GM12891 (cell line): ENCODE results near the gene ESRRG.
"Not testable (repeated sequence)": the region's sequence is repeated elsewhere in the genome, so short reads cannot be mapped to it uniquely, and the experiment has no call there.

Experiments used
- DNase-seq: peaks from one replicate; pipeline ENCODE4 v3.0.0; 2011; ENCODE audit warnings: low spot score; ENCODE audit not compliant: insufficient read length
- FAIRE-seq: peaks from 2 replicates; lab custom pipeline; 2011; peaks lifted over from hg19 to GRCh38; lab: Jason Lieb, UNC
- PAX5 ChIP-seq: IDR thresholded peaks from 2 replicates; pipeline ENCODE4 v1.6.1; 2011; ENCODE audit warnings: low read length, moderate library complexity, mild to moderate bottlenecking; ENCODE audit not compliant: insufficient read depth, severe bottlenecking
- POLR2A ChIP-seq: IDR thresholded peaks from 2 replicates; pipeline ENCODE4 v1.6.1; 2011; ENCODE audit warnings: low read depth, low read length, control low read depth
- POLR2AphosphoS5 ChIP-seq: IDR thresholded peaks from 2 replicates; pipeline ENCODE4 v1.6.1; 2011; ENCODE audit warnings: low read depth, low read length, control low read depth
- POU2F2 ChIP-seq: IDR thresholded peaks from 2 replicates; pipeline ENCODE4 v1.6.1; 2011; ENCODE audit warnings: low read depth, mild to moderate bottlenecking, control low read depth, low read length, moderate library complexity
- SPI1 ChIP-seq: IDR thresholded peaks from 2 replicates; pipeline ENCODE4 v1.6.1; 2011; ENCODE audit warnings: low read depth, low read length, control low read depth
- TAF1 ChIP-seq: IDR thresholded peaks from 2 replicates; pipeline ENCODE4 v1.6.1; 2011; ENCODE audit warnings: low read depth, low read length, control low read depth

Gene ESRRG

DNA sequence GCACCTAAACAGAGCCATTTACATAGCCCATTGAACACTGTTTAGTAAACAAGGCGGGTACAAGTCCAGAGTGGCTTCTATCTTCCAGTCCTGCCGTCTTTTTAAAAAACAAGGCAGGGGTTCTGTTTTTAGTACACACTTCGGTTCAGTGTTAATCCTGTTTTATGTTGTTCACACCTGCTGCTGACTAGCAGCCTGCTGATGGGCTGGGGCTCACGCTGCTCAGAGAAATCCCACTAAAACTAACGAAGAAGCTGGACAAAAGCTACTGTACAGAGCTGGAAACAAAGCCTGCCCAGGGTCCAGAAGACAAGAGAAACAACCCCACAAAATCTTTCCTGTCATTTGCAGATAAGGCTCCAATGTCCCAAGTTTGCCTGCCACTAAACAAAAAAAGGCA is 13.2 kb downstream of the ESRRG start:
- DNase-seq (no peak), FAIRE-seq (no peak)
- TF ChIP-seq PAX5 (no peak), SPI1 (no peak)

DNA sequence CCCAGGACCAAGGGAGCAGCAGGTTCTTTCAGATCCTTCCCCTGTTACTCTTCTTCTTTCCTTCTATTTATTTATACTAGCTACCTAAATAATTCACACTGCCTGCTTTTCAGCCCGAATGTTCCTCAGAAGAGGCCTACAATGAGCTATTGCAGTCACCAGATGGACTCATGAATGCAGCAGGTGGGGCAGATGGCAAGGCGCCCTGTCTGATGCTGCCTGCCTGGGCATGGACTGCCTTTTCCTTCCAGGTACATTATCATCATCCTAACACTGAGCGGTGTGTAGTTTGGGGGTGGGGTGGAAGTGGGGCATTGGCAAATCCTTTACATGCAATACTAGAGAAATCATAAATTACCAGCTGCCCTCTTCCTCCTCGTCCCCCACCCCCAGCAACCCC is 17.6 kb downstream of the ESRRG start:
- FAIRE-seq (no peak), DNase-seq (no peak)
- no peak for TF ChIP-seq POLR2AphosphoS5
- no peak for TF ChIP-seq TAF1
- TF ChIP-seq SPI1: no peak
- no peak for TF ChIP-seq PAX5
- TF ChIP-seq POLR2A: no peak
- TF ChIP-seq POU2F2: no peak

DNA sequence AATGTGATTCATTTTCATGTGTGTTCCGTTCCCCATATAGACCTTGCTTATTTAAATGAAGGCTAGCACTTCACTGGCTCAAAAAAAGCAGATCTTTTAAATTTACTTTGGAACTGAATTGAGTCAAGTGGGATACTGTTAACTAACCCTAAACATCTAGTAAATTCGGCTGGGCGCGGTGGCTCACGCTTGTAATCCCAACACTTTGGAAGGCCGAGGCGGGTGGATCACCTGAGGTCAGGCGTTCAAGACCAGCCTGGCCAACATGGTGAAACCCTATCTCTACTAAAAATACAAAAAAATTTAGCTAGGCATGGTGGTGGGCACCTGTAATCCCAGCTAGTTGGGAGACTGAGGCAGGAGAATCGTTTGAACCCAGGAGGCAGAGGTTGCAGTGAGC is 19.2 kb downstream of the ESRRG start:
- FAIRE-seq, DNase-seq: not testable (repeated sequence)

DNA sequence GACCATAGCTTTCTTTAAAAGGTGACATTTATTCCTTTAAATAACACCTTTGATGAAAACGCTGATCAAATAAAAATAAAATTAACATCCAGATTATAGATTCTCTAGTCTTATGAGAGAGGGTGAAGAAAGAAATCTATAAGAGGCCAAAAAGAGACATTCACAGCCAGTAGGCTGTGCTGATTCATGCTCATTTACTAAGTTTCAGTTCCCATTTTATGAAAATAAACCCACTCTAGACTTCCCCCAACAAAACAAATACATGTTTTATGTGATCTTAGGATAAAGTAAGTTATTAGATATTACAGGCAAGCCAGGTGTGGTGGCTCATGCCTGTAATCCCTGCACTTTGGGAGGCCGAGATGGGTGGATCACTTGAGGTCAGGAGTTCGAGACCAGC is 21.1 kb downstream of the ESRRG start:
- FAIRE-seq (no peak), DNase-seq (no peak)
- TF ChIP-seq POLR2A (no peak), SPI1 (peak; percentile 94)

DNA sequence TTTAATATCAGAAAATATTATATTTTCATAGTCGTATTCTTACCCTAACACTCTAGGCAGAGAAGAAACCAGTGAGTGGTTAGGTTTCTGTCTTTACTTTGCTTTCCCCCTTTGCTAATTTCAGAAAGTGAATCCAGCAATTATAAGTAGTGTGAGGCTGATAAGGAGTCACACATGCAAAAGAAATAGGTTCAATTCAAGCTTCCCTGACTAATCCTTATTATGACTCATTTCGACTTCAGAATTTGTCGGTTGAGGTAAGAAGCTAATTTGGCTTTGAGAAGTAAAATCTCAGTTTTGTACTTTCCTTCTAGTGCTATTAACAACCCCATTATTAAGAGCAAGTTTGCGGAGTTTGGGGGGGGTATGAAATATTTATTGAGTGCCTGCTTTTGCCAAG is 22.4 kb downstream of the ESRRG start:
- FAIRE-seq: no peak
- no peak for DNase-seq
- TF ChIP-seq POLR2AphosphoS5 (no peak), PAX5 (no peak), TAF1 (no peak), SPI1 (no peak), POU2F2 (no peak), POLR2A (no peak)

DNA sequence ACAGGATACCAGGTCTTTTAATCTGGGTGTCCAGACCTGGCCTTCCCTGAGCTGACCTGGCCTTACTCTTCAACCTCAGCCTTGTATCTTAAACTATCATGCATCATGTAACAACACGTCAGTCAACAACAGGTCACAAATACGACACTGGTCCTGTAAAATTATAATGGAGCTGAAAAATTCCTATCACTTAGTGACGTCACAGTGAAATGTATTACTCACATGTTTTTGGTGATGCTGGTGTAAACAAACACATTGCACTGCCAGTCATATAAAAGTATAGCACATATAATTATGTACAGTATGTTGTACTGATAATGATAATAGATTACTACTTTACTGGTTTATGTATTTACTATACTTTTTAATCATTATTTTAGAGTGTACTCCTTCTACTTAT is 31.5 kb downstream of the ESRRG start:
- TF ChIP-seq TAF1: no peak
- no peak for TF ChIP-seq SPI1
- no peak for TF ChIP-seq POLR2A
- no peak for TF ChIP-seq POLR2AphosphoS5
- TF ChIP-seq PAX5: no peak
- no peak for TF ChIP-seq POU2F2
- no peak for FAIRE-seq
- DNase-seq: no peak

DNA sequence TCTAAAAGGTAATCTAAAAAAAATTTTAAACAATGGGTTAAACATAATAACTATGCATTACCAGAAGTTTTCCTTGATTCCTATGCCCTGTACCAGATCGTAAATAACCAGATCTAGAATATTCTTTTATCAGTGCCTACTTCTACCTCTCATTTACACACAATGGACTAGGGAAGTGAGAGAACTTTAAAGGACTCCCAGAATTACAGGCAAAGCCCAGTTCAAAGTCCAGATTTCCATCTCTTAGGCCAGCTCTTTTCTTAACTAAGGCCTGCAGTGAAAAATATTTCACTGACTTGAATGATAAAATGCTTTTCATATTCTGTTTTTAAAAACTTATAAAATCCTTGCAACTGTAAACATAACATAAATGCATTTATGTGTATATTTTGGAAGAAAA is 32.6 kb downstream of the ESRRG start:
- no peak for FAIRE-seq
- TF ChIP-seq POU2F2 (no peak), SPI1 (no peak), POLR2AphosphoS5 (no peak), TAF1 (no peak), PAX5 (no peak), POLR2A (no peak)
- DNase-seq: no peak

DNA sequence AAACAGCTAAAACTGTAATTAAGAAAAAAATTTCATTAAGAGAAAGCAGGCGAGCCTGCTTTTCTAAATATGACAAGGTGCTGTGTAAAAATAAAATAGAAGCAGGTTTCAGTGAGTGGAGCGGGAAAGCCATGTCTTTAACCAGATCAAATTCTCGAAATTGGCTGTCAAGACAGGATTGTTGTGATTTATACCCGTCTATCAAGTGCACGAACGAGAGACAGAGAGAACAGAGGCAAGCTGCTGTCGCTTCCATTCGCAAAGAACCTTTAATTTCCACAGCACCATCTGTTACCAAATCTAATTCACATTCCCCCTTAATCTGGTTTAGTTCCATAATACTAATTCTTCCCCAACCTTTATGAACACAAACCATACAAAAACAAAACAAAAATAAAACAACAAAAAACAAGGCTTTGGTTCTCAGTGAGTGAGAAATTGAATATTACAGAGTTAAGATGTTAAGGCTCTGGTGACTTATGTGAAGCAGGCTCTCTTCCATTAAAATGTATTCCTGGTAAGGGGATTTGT is 35.0 kb downstream of the ESRRG start:
- TF ChIP-seq POU2F2: no peak
- no peak for TF ChIP-seq POLR2AphosphoS5
- TF ChIP-seq PAX5: no peak
- TF ChIP-seq POLR2A: no peak
- FAIRE-seq: no peak
- no peak for DNase-seq

DNA sequence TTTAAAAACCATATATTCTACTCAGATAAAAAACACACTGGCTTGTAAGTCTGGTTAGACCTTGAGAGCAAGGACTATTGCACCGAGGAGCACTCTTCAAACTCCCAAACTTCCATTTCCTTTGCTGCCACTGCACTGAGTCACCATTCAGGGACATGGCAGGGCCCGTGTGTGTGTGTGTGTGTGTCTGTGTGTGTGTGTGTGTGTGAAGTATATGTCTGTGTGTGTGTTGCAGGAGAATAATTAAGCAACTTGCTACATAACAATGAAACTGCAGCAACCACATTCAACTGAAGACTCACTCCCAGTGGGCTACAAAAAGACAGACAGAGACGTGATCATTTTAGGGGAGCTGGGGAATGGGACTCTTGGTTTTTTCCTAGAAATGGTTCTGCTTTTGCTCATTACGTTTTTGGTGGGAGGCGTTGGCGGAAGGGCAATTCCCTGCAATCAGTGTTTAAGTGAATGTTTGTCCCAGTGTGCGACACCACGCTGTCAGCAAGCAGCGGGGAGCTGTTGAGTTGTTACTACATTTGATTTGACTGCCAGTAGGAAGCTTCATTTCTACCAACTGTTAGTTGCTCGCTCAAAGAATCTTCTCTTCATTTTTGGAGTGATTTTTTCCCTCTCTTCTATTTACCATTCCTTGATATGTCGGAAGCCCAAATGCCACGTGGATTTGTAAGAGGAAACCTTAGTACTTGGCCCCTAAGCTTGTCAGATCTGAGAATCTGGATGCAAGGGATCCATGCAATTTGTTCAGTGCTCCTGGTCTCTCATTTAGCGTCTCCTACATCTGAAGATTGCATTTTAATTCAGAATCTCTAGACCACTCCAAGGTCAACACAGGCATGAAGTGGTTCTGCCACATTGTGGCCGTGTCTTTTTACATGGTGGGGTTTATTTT is 36.1 kb downstream of the ESRRG start:
- FAIRE-seq: no peak
- no peak for DNase-seq
- no peak for TF ChIP-seq PAX5
- TF ChIP-seq TAF1: no peak
- no peak for TF ChIP-seq POLR2A
- no peak for TF ChIP-seq POLR2AphosphoS5
- TF ChIP-seq POU2F2: no peak
- no peak for TF ChIP-seq SPI1

DNA sequence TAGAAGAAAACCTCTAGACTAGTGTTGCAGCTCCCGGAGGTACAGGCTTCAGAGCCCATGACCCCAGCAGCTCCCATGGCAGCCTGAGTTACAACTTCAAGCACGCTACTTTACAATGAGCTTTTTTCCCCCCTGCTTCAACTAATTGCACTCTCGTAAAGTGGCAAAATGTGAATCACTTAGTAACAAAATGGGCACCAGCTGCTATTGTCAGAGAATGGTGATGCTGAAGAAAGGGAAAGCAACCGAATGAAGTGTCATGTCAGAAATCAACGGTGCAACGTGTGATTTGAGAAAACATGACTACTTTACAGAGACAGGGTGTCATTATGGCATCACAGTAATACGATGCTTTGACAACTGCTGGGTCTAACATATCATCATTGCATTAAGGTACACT is 40.5 kb downstream of the ESRRG start:
- DNase-seq (no peak), FAIRE-seq (no peak)
- TF ChIP-seq POLR2A (no peak), POLR2AphosphoS5 (no peak), POU2F2 (no peak), SPI1 (no peak)
